Type B pancreatic cell (in vitro differentiated cells): ENCODE results near the gene TRIM52. TPM values are rescaled to one million over a fixed set of nuclear protein-coding genes. Genes with fewer than 3 reads are reported as not detected.
A peak's percentile ranks its signal among the peaks of the same experiment; 100 is the strongest.
"Not testable (repeated sequence)": the region's sequence is repeated elsewhere in the genome, so short reads cannot be mapped to it uniquely, and the experiment has no call there.

ENCODE experiments used
- DNase-seq: peaks from one replicate; pipeline ENCODE4 v3.0.0; 2021; ENCODE audit warnings: mixed read lengths; ENCODE audit not compliant: unreplicated experiment; ENCODE audit errors: extremely low spot score
- H3K27ac Mint-ChIP-seq: 2 replicates; pipeline ENCODE4 v1.8.0; 2021; ENCODE audit warnings: mild to moderate bottlenecking, mixed read lengths
- H3K27me3 Mint-ChIP-seq: 2 replicates; pipeline ENCODE4 v1.8.0; 2021; ENCODE audit warnings: mixed read lengths
- H3K36me3 Mint-ChIP-seq: 2 replicates; pipeline ENCODE4 v1.8.0; 2021; ENCODE audit warnings: mixed read lengths
- H3K4me1 Mint-ChIP-seq: one replicate; pipeline ENCODE4 v1.8.0; 2021; ENCODE audit warnings: mixed read lengths; ENCODE audit not compliant: unreplicated experiment
- H3K4me3 Mint-ChIP-seq: 2 replicates; pipeline ENCODE4 v1.8.0; 2021; ENCODE audit warnings: mild to moderate bottlenecking, mixed read lengths
- H3K9me3 Mint-ChIP-seq: 2 replicates; pipeline ENCODE4 v1.8.0; 2021; ENCODE audit warnings: mixed read lengths
- total RNA-seq: library from RNA; stranded (reverse); gene quantifications from 2 replicates; pipeline ENCODE4 v1.2.1, GENCODE V29; 2021; ENCODE audit warnings: low replicate concordance
- TF ChIP-seq, protein P1 (sequence below): fragments of 200-600 bp; sonication (generic); conservative IDR thresholded peaks from 2 replicates; pipeline ENCODE4 v1.5.0; 2021; ENCODE audit warnings: antibody characterized with exemption, mild to moderate bottlenecking

The TRIM52 gene
- total RNA-seq, 1 donor from 2014 or later = 14.1 TPM

DNA sequence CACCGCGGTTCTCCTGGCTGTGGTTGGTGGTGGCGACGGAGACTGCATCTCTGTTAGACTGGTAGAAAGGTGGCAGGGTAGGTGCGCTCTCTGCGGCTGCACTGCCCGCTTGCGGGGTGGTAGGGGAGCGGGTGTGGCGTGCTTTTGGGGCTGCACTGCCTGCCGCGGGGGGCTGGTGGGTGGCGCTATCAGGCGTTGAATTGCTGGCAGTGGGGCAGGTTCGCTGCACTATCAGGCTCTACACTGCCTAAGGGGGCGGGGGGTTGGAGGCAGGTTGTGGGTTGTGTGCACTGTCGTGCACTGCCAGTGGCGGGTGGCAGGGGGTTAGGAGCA lies 21.0 kb upstream of the TRIM52 start:
- no peaks in the 10 kb centered on the region for H3K27me3 Mint-ChIP-seq
- no peak overlapping the region for H3K27ac Mint-ChIP-seq
- DNase-seq = no peak
- H3K4me1 Mint-ChIP-seq = peaks cover 7% of the 10 kb centered on the region
- no peaks in the 10 kb centered on the region for H3K9me3 Mint-ChIP-seq
- TF ChIP-seq, protein P1, sequence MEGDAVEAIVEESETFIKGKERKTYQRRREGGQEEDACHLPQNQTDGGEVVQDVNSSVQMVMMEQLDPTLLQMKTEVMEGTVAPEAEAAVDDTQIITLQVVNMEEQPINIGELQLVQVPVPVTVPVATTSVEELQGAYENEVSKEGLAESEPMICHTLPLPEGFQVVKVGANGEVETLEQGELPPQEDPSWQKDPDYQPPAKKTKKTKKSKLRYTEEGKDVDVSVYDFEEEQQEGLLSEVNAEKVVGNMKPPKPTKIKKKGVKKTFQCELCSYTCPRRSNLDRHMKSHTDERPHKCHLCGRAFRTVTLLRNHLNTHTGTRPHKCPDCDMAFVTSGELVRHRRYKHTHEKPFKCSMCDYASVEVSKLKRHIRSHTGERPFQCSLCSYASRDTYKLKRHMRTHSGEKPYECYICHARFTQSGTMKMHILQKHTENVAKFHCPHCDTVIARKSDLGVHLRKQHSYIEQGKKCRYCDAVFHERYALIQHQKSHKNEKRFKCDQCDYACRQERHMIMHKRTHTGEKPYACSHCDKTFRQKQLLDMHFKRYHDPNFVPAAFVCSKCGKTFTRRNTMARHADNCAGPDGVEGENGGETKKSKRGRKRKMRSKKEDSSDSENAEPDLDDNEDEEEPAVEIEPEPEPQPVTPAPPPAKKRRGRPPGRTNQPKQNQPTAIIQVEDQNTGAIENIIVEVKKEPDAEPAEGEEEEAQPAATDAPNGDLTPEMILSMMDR = peak; percentile 17
- no peak overlapping the region for H3K4me3 Mint-ChIP-seq
- H3K36me3 Mint-ChIP-seq = no peaks in the 10 kb centered on the region

DNA sequence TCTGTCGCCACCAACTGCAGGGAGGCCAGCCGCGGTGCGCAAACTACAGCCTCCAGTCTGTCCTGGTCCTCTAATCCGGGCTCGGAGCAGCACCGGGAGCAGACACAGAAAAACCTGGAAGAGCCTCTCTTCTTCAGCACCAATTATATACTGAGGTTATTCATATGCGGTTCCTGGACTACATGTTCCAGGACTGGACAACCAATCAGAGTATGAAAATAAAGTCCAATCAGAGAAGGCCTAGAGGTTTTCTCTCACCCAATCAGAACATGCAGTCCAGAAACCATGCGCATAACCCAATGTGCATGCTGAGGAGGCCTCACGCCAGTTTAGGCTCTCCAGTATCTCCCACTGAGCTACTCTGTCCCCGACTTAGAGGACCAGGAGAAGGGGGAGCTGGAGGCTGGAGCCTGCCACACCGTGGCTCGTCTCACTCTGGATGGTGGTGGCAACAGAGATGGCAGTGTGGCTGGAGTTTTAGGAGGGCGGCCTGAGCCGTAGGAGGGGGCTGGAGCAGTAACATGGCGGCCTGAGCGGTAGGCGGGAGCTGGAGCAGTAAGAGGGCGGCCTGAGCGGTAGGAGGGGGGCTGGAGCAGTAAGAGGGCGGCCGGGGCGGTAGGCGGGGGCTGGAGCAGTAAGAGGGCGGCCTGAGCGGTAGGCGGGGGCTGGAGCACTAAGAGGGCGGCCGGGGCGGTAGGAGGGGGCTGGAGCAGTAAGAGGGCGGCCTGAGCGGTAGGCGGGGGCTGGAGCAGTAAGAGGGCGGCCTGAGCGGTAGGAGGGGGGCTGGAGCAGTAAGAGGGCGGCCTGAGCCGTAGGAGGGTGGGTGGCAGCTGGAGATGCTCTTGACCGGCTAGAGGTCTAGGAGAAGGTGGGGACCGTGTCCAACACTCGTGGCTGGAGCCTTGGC lies 20.4 kb upstream of the TRIM52 start:
- Mint-ChIP-seq H3K4me3 (no peak overlapping the region), H3K9me3 (no peaks in the 10 kb centered on the region), H3K36me3 (no peaks in the 10 kb centered on the region), H3K27me3 (no peaks in the 10 kb centered on the region), H3K4me1 (peaks cover 7% of the 10 kb centered on the region), H3K27ac (no peak overlapping the region)
- TF ChIP-seq, protein P1 = no peak
- peak; percentile 78 for DNase-seq

DNA sequence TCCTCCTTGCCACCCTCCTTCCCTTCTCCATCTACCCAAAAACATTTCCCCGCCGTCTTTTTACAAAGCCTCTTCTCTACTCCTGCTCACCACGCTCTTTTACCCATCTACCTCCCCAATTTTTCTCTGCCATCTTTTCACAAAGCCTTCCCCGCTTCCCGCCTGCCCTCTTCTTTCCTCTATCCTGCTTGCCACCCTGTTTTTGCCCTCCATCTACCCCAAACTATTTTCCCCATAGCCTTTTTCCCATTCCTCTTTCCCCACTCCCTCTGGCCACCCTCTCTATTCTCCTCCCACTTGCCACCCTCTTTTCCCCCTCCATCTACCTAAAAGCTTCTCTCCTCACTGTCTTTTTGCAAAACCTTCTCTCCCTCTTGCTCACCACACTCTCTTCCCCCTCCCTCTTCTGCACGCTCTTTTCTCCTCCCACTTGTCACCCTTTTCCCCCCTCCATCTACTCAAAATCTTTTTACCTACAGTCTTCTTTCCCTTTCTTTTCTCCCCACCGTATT lies 19.4 kb upstream of the TRIM52 start:
- no peaks in the 10 kb centered on the region for H3K36me3 Mint-ChIP-seq
- TF ChIP-seq, protein P1 = no peak

DNA sequence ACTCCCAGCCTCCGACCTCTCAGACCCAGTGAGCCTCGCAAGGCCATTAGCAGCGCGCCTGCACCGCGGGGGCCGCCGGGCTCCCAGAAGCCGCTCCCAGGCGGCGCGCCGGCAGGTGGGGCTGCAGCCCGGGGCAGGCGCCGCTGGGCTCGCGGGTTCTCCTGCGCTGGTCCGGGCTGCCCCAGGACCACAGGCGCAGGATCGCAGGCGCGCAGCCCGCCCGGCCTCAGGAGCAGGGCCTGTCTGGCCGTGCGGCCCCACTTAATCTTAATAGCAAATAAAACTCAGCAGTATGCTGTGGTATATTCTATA lies 12.4 kb upstream of the TRIM52 start:
- not testable (repeated sequence) for H3K36me3 Mint-ChIP-seq, H3K9me3 Mint-ChIP-seq, H3K4me1 Mint-ChIP-seq

More for the DNA sequence above, 19.4 kb upstream of the TRIM52 start:
- Mint-ChIP-seq H3K27me3 (no peaks in the 10 kb centered on the region), H3K4me3 (no peak overlapping the region), H3K27ac (no peak overlapping the region), H3K9me3 (no peaks in the 10 kb centered on the region), H3K4me1 (peaks cover 7% of the 10 kb centered on the region)
- DNase-seq = no peak

DNA sequence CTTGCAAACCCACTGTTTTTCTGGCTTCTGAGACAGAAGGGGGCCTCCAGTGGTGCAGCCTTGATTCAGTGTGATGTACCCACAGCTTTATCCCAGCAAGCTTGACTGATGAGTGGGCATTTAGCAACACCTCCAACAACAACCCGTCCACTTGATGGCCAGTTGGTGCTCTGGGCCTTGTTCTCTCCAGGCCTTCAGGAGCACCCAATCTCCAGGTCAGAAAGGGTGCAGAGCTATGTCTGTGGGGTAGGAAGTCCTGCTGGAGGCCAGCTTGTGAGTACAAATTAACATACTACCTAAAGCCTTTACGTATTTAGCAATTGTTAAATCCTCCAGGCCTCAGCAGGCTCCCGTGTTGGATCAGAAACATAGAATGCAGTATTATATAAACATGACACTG lies 10.1 kb upstream of the TRIM52 start:
- no peak overlapping the region for H3K4me3 Mint-ChIP-seq
- TF ChIP-seq, protein P1 = no peak
- no peak for DNase-seq
- no peaks in the 10 kb centered on the region for H3K9me3 Mint-ChIP-seq
- H3K4me1 Mint-ChIP-seq = peaks cover 16% of the 10 kb centered on the region
- no peak overlapping the region for H3K27ac Mint-ChIP-seq
- H3K27me3 Mint-ChIP-seq = no peaks in the 10 kb centered on the region
- H3K36me3 Mint-ChIP-seq = no peaks in the 10 kb centered on the region

More for the DNA sequence above, 12.4 kb upstream of the TRIM52 start:
- TF ChIP-seq, protein P1 = peak; percentile 42
- H3K27me3 Mint-ChIP-seq, H3K27ac Mint-ChIP-seq, DNase-seq: not testable (repeated sequence)
- H3K4me3 Mint-ChIP-seq = peak overlapping the region; percentile 78

DNA sequence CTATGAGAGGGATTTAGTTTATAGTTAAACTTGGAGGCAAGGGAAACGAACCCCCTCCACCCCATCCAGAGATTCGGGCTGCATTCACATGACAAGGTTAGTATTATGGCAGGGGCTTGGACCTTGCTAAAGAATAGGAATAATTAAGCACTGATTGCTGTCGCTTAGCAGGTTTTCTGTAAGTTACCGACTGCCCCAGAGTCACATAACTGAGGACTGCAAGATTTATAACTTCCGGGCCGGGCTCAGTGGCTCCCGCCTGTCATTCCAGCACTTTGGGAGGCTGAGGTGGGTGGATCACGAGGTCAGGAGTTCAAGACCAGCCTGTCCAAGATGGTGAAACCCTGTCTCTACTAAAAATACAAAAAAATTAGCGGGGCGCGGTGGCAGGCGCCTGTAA lies 7.0 kb upstream of the TRIM52 start:
- not testable (repeated sequence) for H3K27me3 Mint-ChIP-seq, H3K9me3 Mint-ChIP-seq, DNase-seq, H3K4me3 Mint-ChIP-seq, H3K36me3 Mint-ChIP-seq
- peaks cover 21% of the 10 kb centered on the region for H3K4me1 Mint-ChIP-seq
- peak overlapping the region; percentile 79 for H3K27ac Mint-ChIP-seq

DNA sequence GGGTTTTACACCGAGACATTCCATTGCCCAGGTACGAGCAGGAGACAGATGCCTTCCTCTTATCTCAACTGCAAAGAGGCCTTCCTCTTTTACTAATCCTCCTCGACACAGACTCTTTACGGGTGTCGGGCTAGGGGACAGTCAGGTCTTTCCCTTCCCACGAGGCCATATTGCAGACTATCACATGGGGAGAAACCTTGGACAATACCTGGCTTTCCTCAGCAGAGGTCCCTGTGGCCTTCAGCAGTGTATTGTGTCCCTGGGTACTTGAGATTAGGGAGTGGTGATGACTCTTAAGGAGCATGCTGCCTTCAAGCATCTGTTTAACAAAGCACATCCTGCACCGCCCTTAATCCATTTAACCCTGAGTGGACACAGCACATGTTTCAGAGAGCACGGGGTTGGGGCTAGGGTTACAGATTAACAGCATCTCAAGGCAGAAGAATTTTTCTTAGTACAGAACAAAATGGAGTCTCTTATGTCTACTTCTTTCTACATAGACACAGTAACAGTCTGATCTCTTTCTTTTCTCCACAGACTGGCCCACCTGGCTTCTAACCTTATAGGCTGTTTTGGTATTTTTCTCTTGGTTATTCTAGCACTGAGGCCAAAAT lies 6.5 kb upstream of the TRIM52 start:
- peak overlapping the region; percentile 62 for H3K4me3 Mint-ChIP-seq
- not testable (repeated sequence) for DNase-seq, H3K36me3 Mint-ChIP-seq, H3K27me3 Mint-ChIP-seq, H3K9me3 Mint-ChIP-seq
- H3K27ac Mint-ChIP-seq = peak overlapping the region; percentile 79
- peaks cover 21% of the 10 kb centered on the region for H3K4me1 Mint-ChIP-seq
